Stomach (tissue), 4 donors: Measurements from ENCODE around the gene PEA15.

ENCODE experiments used
- CTCF ChIP-seq, 7 experiments: fragments of 450-650 bp in 4 of 7; fragments of 200-600 bp in 3 of 7; sonication (generic) in 3 of 7; IDR thresholded peaks; one replicate each; pipeline ENCODE4 v1.5.1; 2016 to 2019; ENCODE audit warnings: antibody characterized with exemption in 7 of 7, control low read depth in 2 of 7, mild to moderate bottlenecking in 1 of 7
- POLR2A ChIP-seq, 4 donors: fragments of 450-650 bp; IDR thresholded peaks; one replicate each; pipeline ENCODE4 v1.6.1; 2016; ENCODE audit warnings: antibody characterized with exemption in 4 of 4, control low read depth in 2 of 4, mild to moderate bottlenecking in 1 of 4, moderate library complexity in 1 of 4

- no peak for TF ChIP-seq CTCF (IDR thresholded peaks at IDR 0.05)
- no peak for TF ChIP-seq POLR2A (IDR thresholded peaks at IDR 0.05)
These were observed 27.5 kb upstream of the PEA15 start for GRCh38 chr1:160177667-160178066.
